Skeletal muscle cell (primary cell): Measurements from ENCODE around the gene FNIP1.
"Not testable (repeated sequence)": the region's sequence is repeated elsewhere in the genome, so short reads cannot be mapped to it uniquely, and the experiment has no call there.

Experiments
- DNase-seq: peaks from one replicate; pipeline ENCODE4 v3.0.0-alpha.2; 2010; ENCODE audit warnings: low read depth
- H3K4me3 ChIP-seq: 2 replicates; pipeline ENCODE4 v1.5.1; 2011; ENCODE audit warnings: low read depth, mild to moderate bottlenecking, control low read depth, low read length, moderate library complexity

The FNIP1 gene

DNA sequence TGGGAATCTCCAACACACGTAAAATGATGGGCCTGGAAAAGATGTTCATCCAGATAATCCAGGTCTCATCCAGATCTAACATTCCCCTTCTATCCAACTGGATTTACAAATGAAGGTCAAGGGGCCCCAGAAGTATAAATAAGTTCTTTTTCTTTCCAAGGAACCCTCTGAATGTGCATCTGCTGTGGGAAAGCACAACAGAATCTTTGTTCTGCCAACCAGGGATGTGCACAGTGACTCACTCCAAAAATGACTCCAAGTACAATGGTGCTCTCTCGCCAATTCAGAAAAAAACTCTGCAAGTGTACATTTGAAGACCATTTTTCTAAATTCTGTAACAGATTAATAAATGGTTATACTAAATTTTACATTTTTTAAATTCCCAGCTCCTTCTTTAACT, 174.2 kb downstream of the FNIP1 start:
- no peak overlapping the region for H3K4me3 ChIP-seq
- no peak for DNase-seq

DNA sequence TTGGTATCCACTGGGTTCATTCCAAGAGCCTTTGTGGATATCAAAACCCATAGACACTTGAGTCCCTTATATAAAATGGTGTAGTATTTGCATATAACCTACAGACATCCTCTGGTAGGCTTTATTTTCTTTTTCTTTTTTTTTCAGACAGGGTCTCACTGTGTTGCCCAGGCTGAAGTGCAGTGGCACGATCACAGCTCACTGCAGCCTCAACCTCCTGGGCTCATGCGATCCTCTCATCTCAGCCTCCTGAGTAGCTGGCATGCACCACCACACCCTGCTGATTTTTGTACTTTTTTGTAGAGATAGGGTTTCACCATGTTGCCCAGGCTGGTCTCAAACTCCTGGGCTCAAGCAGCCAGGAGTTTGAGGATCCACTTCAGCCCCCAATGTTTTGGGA, 175.7 kb downstream of the FNIP1 start:
- H3K4me3 ChIP-seq, DNase-seq: not testable (repeated sequence)

- no peak for DNase-seq
- no peak overlapping the region for H3K4me3 ChIP-seq
Measured at GRCh38 chr5:131619102-131619501, 177.7 kb downstream of the FNIP1 start.

GRCh38 chr5:131617140-131617822, 179.5 kb downstream of the FNIP1 start:
- no peak for DNase-seq
- no peak overlapping the region for H3K4me3 ChIP-seq

GRCh38 chr5:131615957-131616356, 180.9 kb downstream of the FNIP1 start:
- no peak overlapping the region for H3K4me3 ChIP-seq
- DNase-seq = no peak

GRCh38 chr5:131613423-131613822, 183.4 kb downstream of the FNIP1 start:
- H3K4me3 ChIP-seq = no peak overlapping the region
- DNase-seq = no peak

- no peak overlapping the region for H3K4me3 ChIP-seq
Measured at GRCh38 chr5:131611064-131611381, 185.8 kb downstream of the FNIP1 start.

DNA sequence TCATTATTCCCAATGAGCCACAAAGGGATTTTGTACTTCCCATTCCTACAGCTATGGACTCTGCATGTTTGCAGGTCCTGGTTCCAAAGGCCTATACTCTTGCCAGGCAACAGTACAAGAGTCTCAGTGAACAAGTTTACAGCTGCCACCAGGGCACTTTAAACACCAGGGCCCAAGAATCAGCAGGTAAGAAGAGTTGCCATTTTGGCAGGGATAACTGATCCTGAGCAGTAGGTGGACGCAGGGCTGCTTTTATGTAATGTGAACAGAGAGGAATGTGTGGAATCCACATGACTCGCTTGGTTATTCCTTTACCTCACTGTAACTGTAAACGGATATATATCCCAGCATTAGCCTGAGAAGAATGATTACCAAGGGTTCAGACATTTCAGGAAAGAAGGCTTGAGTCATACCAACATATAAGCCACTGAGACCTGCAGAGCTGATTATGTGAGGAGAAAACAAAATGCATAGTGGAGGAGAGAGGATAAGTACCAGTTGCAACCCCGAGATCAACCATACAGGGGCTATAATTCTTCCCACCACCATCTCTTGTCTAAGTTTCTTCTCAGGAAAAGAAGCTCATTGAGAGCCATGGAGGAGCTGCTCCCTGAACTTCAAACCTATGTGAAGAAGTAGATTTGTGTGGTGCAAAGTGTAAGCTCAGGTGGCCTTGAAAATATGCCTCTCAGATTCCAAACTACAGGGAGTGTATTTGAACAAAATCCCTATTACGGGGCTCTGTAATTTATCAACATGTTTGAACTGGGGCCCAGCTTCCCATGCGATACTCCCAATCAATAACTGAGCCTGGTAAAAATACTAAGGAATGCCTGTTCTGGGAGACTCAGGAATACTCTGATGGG, 186.4 kb downstream of the FNIP1 start:
- no peak overlapping the region for H3K4me3 ChIP-seq
- peak; percentile 28 for DNase-seq

More at GRCh38 chr5:131611064-131611381, 185.8 kb downstream of the FNIP1 start:
- no peak for DNase-seq

DNA sequence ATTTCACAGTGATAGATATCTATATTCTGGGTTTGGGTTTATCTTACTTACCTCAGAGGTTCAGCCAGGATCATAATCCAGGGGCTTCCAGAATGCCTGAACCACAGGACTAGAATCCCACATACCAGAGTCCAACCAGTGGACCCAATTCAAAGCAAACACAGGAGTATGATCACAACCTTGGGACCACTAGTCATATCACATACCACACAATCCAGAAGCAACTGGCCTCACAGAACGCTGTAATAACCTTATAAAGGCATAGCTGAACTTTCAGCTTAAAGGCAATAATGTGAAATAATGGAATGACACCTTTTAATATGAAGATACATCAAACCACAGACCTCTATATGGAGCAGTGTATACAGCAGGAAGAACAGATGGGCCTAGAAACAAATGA, 187.0 kb downstream of the FNIP1 start:
- no peak overlapping the region for H3K4me3 ChIP-seq
- no peak for DNase-seq

GRCh38 chr5:131608597-131608996, 188.2 kb downstream of the FNIP1 start:
- no peak overlapping the region for H3K4me3 ChIP-seq
- no peak for DNase-seq

DNA sequence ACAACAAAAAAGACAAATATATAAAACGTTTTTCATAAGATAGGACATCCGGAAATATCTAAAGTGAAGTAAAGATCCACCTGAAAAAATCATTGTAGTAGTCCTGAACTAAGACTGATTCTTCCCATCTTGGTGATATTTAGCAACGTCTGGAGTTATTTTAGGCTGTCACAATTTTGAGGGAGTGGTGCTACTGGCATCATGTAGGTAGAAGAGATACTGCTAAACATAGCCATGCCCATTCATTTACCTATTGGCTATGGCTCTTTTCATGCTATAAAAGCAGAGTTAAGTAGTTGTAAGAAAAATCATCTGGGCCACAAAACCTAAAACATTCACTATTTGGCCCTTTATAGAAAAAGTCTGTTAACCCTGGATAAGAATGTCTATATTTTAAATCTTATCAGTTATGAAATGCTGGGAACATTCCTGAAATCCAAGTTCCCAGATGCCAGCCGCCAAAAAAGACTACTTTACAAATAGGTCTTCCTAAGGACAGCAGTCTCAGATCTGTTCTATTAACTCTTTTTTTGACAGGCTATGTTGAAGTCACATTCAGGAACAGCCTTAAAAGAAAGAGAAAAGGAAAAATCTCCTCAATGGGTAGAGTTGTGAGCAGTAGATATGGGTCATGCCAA, 188.8 kb downstream of the FNIP1 start:
- H3K4me3 ChIP-seq = no peak overlapping the region
- no peak for DNase-seq

DNA sequence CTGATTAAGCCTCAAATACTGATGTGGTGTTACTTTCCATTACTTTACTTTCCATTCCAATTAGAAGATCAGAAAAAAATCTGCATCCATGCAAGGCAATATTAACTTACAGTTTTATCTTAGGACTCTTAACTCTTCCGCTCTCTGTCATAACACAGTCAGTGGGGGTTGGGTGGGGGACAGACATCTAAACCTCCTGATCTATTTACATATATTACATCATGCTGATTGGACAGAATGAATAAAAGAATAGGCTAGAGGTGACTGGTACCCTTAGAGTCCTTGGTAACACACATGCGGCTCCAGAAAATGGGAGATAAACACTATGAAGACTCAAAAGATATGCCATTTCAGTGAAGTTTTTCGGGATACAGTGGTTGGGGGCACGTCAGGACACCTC, 189.4 kb downstream of the FNIP1 start:
- DNase-seq = no peak
- H3K4me3 ChIP-seq = no peak overlapping the region

GRCh38 chr5:131605086-131605485, 191.7 kb downstream of the FNIP1 start:
- no peak for DNase-seq

DNA sequence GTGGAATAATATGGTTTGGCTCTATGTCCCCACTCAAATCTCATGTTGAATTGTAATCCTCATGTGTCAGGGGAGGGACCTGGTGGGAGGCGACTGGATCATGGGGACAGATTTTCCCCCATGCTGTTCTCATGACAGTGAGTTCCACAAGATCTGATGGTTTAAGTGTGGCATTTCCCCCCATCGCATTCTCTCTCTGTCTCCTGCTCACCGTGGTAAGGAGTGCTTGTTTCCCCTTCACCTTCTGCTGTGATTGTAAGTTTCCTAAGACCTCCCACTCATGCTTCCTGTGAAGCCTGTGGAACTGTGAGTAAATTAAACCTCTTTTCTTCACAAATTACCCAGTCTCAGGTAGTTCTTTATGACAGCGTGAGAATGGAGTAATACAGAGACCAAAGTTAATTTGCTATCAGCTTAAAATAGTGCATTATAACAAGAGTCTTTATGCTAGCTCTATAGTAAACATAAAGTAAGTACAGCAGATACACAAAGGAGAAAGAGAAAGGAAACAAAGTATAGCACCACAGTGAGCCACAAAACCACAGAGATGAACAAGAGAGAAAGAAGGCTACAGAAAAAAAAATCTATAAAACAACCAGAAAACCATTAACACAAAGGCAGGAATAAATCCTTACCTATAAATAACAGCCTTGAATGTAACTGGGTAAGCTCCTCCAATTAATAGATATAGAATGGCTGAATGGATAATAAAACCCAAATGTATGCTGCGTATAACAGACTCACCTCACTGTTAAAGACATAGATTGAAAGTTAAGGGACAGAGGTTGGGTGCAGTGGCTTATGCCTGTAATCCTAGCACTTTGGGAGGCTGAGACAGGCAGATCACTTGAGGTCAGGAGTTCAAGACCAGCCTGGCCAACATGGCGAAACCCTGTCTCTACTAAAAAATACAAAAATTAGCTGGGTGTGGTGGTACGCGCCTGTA, 201.5 kb downstream of the FNIP1 start:
- H3K4me3 ChIP-seq = no peak overlapping the region
- DNase-seq = no peak

More at GRCh38 chr5:131605086-131605485, 191.7 kb downstream of the FNIP1 start:
- no peak overlapping the region for H3K4me3 ChIP-seq

DNA sequence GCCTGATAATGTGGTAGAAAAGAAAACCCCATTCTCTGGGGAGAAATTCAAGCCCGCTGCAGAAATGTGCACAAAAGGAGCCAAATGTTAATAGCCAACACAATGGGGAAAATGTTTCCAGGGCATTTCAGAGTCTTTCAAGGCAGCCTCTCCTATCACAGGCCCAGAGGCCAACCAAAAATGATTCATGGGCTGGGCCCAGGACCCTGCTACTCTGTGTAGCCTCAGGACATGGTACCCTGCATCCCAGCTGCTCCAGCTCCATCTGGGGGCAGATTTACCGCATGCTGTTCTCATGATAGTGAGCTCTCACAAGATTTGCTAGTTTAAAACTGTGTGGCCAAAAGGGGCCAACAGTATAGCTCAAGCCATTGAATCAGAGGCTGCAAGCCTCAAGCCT, 202.9 kb downstream of the FNIP1 start:
- no peak overlapping the region for H3K4me3 ChIP-seq
- no peak for DNase-seq

- not testable (repeated sequence) for DNase-seq, H3K4me3 ChIP-seq
Measured at GRCh38 chr5:131593436-131593835, 203.4 kb downstream of the FNIP1 start.
